Fibroblast of lung (primary cell): ENCODE data around the gene PLA2G2C. TPM values are rescaled to one million over a fixed set of nuclear protein-coding genes. Genes with fewer than 3 reads are reported as not detected.

ENCODE experiments used
- DNase-seq, 2 donors: peaks; one replicate each; pipeline versions ENCODE4 v3.0.0 to v3.0.0-alpha.2; 2010; ENCODE audit warnings: low read depth in 2 of 2
- H2AFZ ChIP-seq: 2 replicates; pipeline ENCODE4 v1.5.1; 2012; ENCODE audit warnings: low read length, control low read depth, inconsistent platforms
- H3K27ac ChIP-seq: 2 replicates; pipeline ENCODE4 v1.5.1; 2011; ENCODE audit warnings: low read length, control low read depth; ENCODE audit not compliant: insufficient read depth
- H3K27me3 ChIP-seq: 2 replicates; pipeline ENCODE4 v1.5.1; 2011; ENCODE audit warnings: mild to moderate bottlenecking, low read length; ENCODE audit not compliant: control insufficient read depth, insufficient read depth
- H3K36me3 ChIP-seq: 2 replicates; pipeline ENCODE4 v1.5.1; 2011; ENCODE audit warnings: low read length; ENCODE audit not compliant: control insufficient read depth, insufficient read depth
- H3K4me1 ChIP-seq: 2 replicates; pipeline ENCODE4 v1.5.1; 2011; ENCODE audit warnings: low read length; ENCODE audit not compliant: control insufficient read depth, insufficient read depth; ENCODE audit errors: extremely low read depth
- H3K4me2 ChIP-seq: 2 replicates; pipeline ENCODE4 v1.5.1; 2011; ENCODE audit warnings: low read length, control low read depth; ENCODE audit not compliant: insufficient read depth; ENCODE audit errors: extremely low read depth
- H3K4me3 ChIP-seq, 4 experiments: fragments of 200-600 bp in 1 of 4; sonication (generic) in 1 of 4; replicated peaks in 1 of 4; 2 replicates each; pipeline ENCODE4 v1.5.1; 2011 to 2016; ENCODE audit warnings: low read length in 4 of 4, low read depth in 3 of 4, mild to moderate bottlenecking in 3 of 4, control low read depth in 2 of 4, inconsistent platforms in 1 of 4, mixed read lengths in 1 of 4; ENCODE audit not compliant: insufficient read depth in 1 of 4; ENCODE audit errors: control extremely low read depth in 1 of 4
- H3K79me2 ChIP-seq: 2 replicates; pipeline ENCODE4 v1.5.1; 2012; ENCODE audit warnings: mild to moderate bottlenecking, low read length, inconsistent platforms; ENCODE audit not compliant: control insufficient read depth, insufficient read depth
- H3K9ac ChIP-seq: 2 replicates; pipeline ENCODE4 v1.5.1; 2011; ENCODE audit warnings: mild to moderate bottlenecking, low read length, control low read depth; ENCODE audit not compliant: insufficient read depth
- H3K9me3 ChIP-seq: 2 replicates; pipeline ENCODE4 v1.5.1; 2012; ENCODE audit warnings: low read depth, low read length; ENCODE audit not compliant: control insufficient read depth, insufficient read depth
- H4K20me1 ChIP-seq: 2 replicates; pipeline ENCODE4 v1.5.1; 2011; ENCODE audit warnings: low read length; ENCODE audit not compliant: control insufficient read depth, insufficient read depth; ENCODE audit errors: extremely low read depth
- CTCF ChIP-seq, 2 donors: IDR thresholded peaks in 1 of 2; conservative IDR thresholded peaks in 1 of 2; 1 replicate in 1 of 2; 2 replicates in 1 of 2; pipeline ENCODE4 v1.5.1; 2011 to 2012; ENCODE audit warnings: low read length in 2 of 2, control low read depth in 1 of 2, inconsistent platforms in 1 of 2, low read depth in 1 of 2, mild to moderate bottlenecking in 1 of 2
- EZH2 ChIP-seq: IDR thresholded peaks from 2 replicates; pipeline ENCODE4 v1.5.1; 2012; ENCODE audit warnings: low read length, control low read depth, mild to moderate bottlenecking; ENCODE audit errors: missing control alignments
- polyA plus RNA-seq, 2 donors: library from polyadenylated mRNA; depleted of rRNA in 1 of 2; stranded (reverse) in 1 of 2; unstranded in 1 of 2; fragments of >200 nt; gene quantifications; 2 replicates each; pipeline ENCODE4 v1.2.1, GENCODE V29; 2011 to 2012; ENCODE audit warnings: missing spikeins in 1 of 2
- total RNA-seq: library from RNA; depleted of rRNA; stranded (reverse); fragments of >200 nt; gene quantifications from 2 replicates; pipeline ENCODE4 v1.2.1, GENCODE V29; 2014

Gene PLA2G2C
- total and polyA plus RNA-seq, 2 donors (not counting 1 experiment from before 2014, with no cell fraction given), result not detected

- peaks cover 19% of the 10 kb centered on the region for H3K27me3 ChIP-seq
- no peaks in the 10 kb centered on the region for H3K4me1 ChIP-seq
- no peak overlapping the region for H3K9ac ChIP-seq
- no peaks in the 10 kb centered on the region for H3K36me3 ChIP-seq
- no peak overlapping the region for H2AFZ ChIP-seq
- H3K9me3 ChIP-seq, result no peaks in the 10 kb centered on the region
- no peak overlapping the region for H3K4me2 ChIP-seq
- TF ChIP-seq EZH2 (no peak), CTCF (conservative IDR thresholded peaks at IDR 0.05 in 1 of 2, IDR thresholded peaks at IDR 0.05 in 1 of 2; ENCODE audit: low read depth in 1 of 2, low read length in 2 of 2) (no peak)
- no peak overlapping the region for H3K27ac ChIP-seq
- H3K4me3 ChIP-seq, result no peak overlapping the region
- no peak for DNase-seq
- H4K20me1 ChIP-seq, result no peaks in the 10 kb centered on the region
- H3K79me2 ChIP-seq, result no peaks in the 10 kb centered on the region
These were observed 42.9 kb upstream of the PLA2G2C start for GRCh38 chr1:20229171-20229570.

DNA sequence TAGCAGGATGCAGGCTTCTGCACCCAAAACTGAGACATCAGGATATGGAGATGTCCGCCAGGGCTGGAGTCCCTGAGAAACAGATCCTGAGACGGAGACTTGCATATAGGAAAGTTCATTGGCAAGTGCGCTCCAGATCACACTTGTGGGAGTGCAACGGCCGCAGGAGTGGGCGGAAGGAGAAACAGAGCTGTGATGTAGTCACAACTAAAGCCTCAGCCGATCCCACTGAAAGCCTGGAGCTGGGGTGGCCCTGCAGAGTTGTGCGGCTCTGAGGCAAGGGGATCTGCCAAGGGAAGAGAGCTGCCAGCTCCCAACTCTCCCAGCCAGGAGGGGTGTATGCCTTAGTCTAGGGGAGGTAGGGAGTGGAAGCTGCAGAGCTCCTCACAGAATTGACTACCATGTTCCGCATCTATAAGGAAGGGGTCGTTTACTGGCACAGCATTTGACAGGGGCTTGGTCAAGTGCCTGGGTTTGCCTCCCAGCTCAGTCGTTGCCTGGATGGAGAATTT is 42.1 kb upstream of the PLA2G2C start:
- no peak for TF ChIP-seq CTCF (conservative IDR thresholded peaks at IDR 0.05 in 1 of 2, IDR thresholded peaks at IDR 0.05 in 1 of 2; ENCODE audit: low read depth in 1 of 2, low read length in 2 of 2)
- TF ChIP-seq EZH2, result no peak
- H3K4me1 ChIP-seq, result no peaks in the 10 kb centered on the region
- H3K27ac ChIP-seq, result no peak overlapping the region
- H3K4me2 ChIP-seq, result no peak overlapping the region
- H4K20me1 ChIP-seq, result no peaks in the 10 kb centered on the region
- H3K9ac ChIP-seq, result no peak overlapping the region
- peaks cover 11% of the 10 kb centered on the region for H3K27me3 ChIP-seq
- H3K9me3 ChIP-seq, result no peaks in the 10 kb centered on the region
- no peaks in the 10 kb centered on the region for H3K36me3 ChIP-seq
- no peak overlapping the region for H3K4me3 ChIP-seq
- no peak overlapping the region for H2AFZ ChIP-seq
- H3K79me2 ChIP-seq, result no peaks in the 10 kb centered on the region
- DNase-seq, result no peak

GRCh38 chr1:20227704-20228103 is 41.4 kb upstream of the PLA2G2C start:
- DNase-seq, result no peak
- Histone ChIP-seq H3K9me3 (no peaks in the 10 kb centered on the region), H3K4me1 (no peaks in the 10 kb centered on the region), H3K36me3 (no peaks in the 10 kb centered on the region), H4K20me1 (no peaks in the 10 kb centered on the region), H3K4me3 (no peak overlapping the region), H3K9ac (no peak overlapping the region), H2AFZ (no peak overlapping the region), H3K4me2 (no peak overlapping the region), H3K79me2 (no peaks in the 10 kb centered on the region), H3K27ac (no peak overlapping the region), H3K27me3 (peaks cover 13% of the 10 kb centered on the region)
- no peak for TF ChIP-seq CTCF (conservative IDR thresholded peaks at IDR 0.05 in 1 of 2, IDR thresholded peaks at IDR 0.05 in 1 of 2; ENCODE audit: low read depth in 1 of 2, low read length in 2 of 2)
- no peak for TF ChIP-seq EZH2
